K562 (cell line): ENCODE measurements around the gene PITRM1. TPM values are rescaled to one million over a fixed set of nuclear protein-coding genes. Genes with fewer than 3 reads are reported as not detected.

Experiments used
- ETV5 ChIP-seq: sonication (generic); formaldehyde crosslinking; IDR thresholded peaks from 2 replicates; pipeline ENCODE4 v1.4.0; 2020; ENCODE audit warnings: low read depth, mild to moderate bottlenecking, missing genetic modification reagents
- MGA ChIP-seq: fragments of 450-650 bp; IDR thresholded peaks from 2 replicates; pipeline ENCODE4 v1.6.1; 2016; ENCODE audit warnings: mild to moderate bottlenecking, moderate library complexity
- RBM25 ChIP-seq: fragments of 200-400 bp; formaldehyde crosslinking; IDR thresholded peaks from 2 replicates; pipeline ENCODE4 v1.6.1; 2018; ENCODE audit warnings: low read length, low read depth, moderate library complexity; ENCODE audit not compliant: severe bottlenecking
- TBP ChIP-seq: optimal IDR thresholded peaks from 2 replicates; pipeline ENCODE3; 2011; ENCODE audit warnings: low read depth, low read length, improper control_type of control experiment
- ZNF695 ChIP-seq: fragments of 450-650 bp; formaldehyde crosslinking; IDR thresholded peaks from 2 replicates; pipeline ENCODE4 v1.4.0; 2020; ENCODE audit warnings: mild to moderate bottlenecking, moderate library complexity
- polyA plus RNA-seq, 8 experiments: library from polyadenylated mRNA; depleted of rRNA in 4 of 8; stranded (reverse) in 5 of 8; unstranded in 3 of 8; fragments of >200 nt; fragmentation: Nextera tagmentation in 2 of 8; fragmentation: Illumina TruSeq in 1 of 8; extraction: Ambion mirVana in 2 of 8; extraction: Trizol in 1 of 8; gene quantifications; 2 replicates each; pipeline versions ENCODE4 v1.2.1 to v1.2.3, GENCODE V29; 2011 to 2014; ENCODE audit warnings: inconsistent platforms in 1 of 8, missing spikeins in 1 of 8
- total RNA-seq, 7 experiments: library from RNA; depleted of rRNA in 6 of 7; stranded (reverse); fragments of >200 nt in 6 of 7; fragmentation: Illumina TruSeq in 2 of 7; extraction: Trizol in 2 of 7; gene quantifications; 2 replicates each; pipeline versions ENCODE4 v1.2.1 to v1.2.3, GENCODE V29; 2011 to 2021; ENCODE audit warnings: low replicate concordance in 1 of 7

Gene PITRM1
- total and polyA plus RNA-seq, 9 of the 15 experiments (the other 6 are each of a cell fraction or from before 2014, with no cell fraction given) = 21.1 to 70.4 (median 39.7) TPM

- TF ChIP-seq MGA = no peak
- no peak for TF ChIP-seq RBM25
- no peak for TF ChIP-seq TBP
- no peak for TF ChIP-seq ZNF695
- no peak for TF ChIP-seq ETV5 (CRISPR knock-in tag)
Measured at GRCh38 chr10:3203972-3204371, 31.4 kb upstream of the PITRM1 start (continued).
